CD4-positive, alpha-beta T cell (primary cell): ENCODE data around the gene CHD5. TPM values are rescaled to one million over a fixed set of nuclear protein-coding genes. Genes with fewer than 3 reads are reported as not detected.

Experiments
- ATAC-seq: fragments of 200-7000 bp; cut with Tn5 transposase; one replicate; pipeline ENCODE4 v1.10.0; 2022; ENCODE audit warnings: mild to moderate bottlenecking; ENCODE audit not compliant: poor library complexity
- CTCF ChIA-PET: fragments of 350-600 bp; sonication (Branson Sonifier 250); formaldehyde crosslinking; loops from one replicate; lab custom pipeline; 2021; ENCODE audit warnings: antibody characterized with exemption, inconsistent platforms; lab: Charles Lee
- POLR2A ChIA-PET: fragments of 350-600 bp; sonication (Branson Sonifier 250); formaldehyde crosslinking; loops from one replicate; lab custom pipeline; 2021; ENCODE audit warnings: antibody characterized with exemption, inconsistent platforms; lab: Charles Lee
- DNase-seq, 14 experiments: peaks; one replicate each; pipeline ENCODE4 v3.0.0-alpha.2; 2013 to 2020; ENCODE audit warnings: mixed read lengths in 2 of 14
- H3K27ac ChIP-seq, 2 donors: one replicate each; pipeline versions ENCODE4 v1.5.1 to v1.7.0; 2013; ENCODE audit warnings: low read length in 2 of 2, low read depth in 1 of 2, mild to moderate bottlenecking in 1 of 2
- H3K27me3 ChIP-seq, 2 experiments: 1 replicate in 1 of 2; 2 replicates in 1 of 2; pipeline versions ENCODE4 v1.6.1 to v1.7.0; 2013; ENCODE audit warnings: low read length in 2 of 2, control low read depth in 1 of 2, mild to moderate bottlenecking in 1 of 2, moderate library complexity in 1 of 2; ENCODE audit not compliant: insufficient read depth in 2 of 2, control insufficient read depth in 1 of 2
- H3K36me3 ChIP-seq: one replicate; pipeline ENCODE4 v1.6.1; 2013; ENCODE audit warnings: low read length, control low read depth; ENCODE audit not compliant: insufficient read depth
- H3K4me1 ChIP-seq: one replicate; pipeline ENCODE4 v1.6.1; 2013; ENCODE audit warnings: low read length, control low read depth; ENCODE audit not compliant: insufficient read depth
- H3K4me3 ChIP-seq: one replicate; pipeline ENCODE4 v1.5.1; 2013; ENCODE audit warnings: mild to moderate bottlenecking, low read length, moderate library complexity
- H3K9me3 ChIP-seq, 2 experiments: 1 replicate in 1 of 2; 2 replicates in 1 of 2; pipeline versions ENCODE4 v1.6.1 to v1.7.0; 2013; ENCODE audit warnings: low read length in 2 of 2, mild to moderate bottlenecking in 2 of 2, control low read depth in 1 of 2, moderate library complexity in 1 of 2; ENCODE audit not compliant: control insufficient read depth in 1 of 2, insufficient read depth in 1 of 2
- H3K27ac Mint-ChIP-seq: one replicate; pipeline ENCODE4 v1.8.0; 2020; ENCODE audit warnings: mixed read lengths
- H3K27me3 Mint-ChIP-seq: one replicate; pipeline ENCODE4 v1.8.0; 2021; ENCODE audit warnings: mixed read lengths
- H3K36me3 Mint-ChIP-seq: one replicate; pipeline ENCODE4 v1.8.0; 2021; ENCODE audit warnings: low read depth, mixed read lengths
- H3K4me1 Mint-ChIP-seq: one replicate; pipeline ENCODE4 v1.8.0; 2021; ENCODE audit warnings: low read depth, mixed read lengths
- H3K4me3 Mint-ChIP-seq: one replicate; pipeline ENCODE4 v1.8.0; 2020; ENCODE audit warnings: mild to moderate bottlenecking, mixed read lengths
- H3K9me3 Mint-ChIP-seq: one replicate; pipeline ENCODE4 v1.8.0; 2020; ENCODE audit warnings: mixed read lengths
- intact Hi-C, 2 experiments: fragments of 100-400 bp; cut with DNase I in 1 of 2; cut with micrococcal nuclease in 1 of 2; formaldehyde crosslinking; loops; one replicate each; pipeline versions ENCODE4 v1.15.1 to v1.9.0; 2023 to 2025; cut with DNase I, micrococcal nuclease
- total RNA-seq, 174 experiments: library from RNA in 2 of 174; stranded (reverse) in 2 of 174; gene quantifications; one replicate each; pipeline ENCODE4 v1.2.3 and lab custom pipeline; 2021 to 2026
- TF ChIP-seq, protein P1 (sequence below): fragments of 200-600 bp; IDR thresholded peaks from one replicate; pipeline ENCODE4 v1.8.0; 2022; ENCODE audit warnings: antibody characterized with exemption, mild to moderate bottlenecking

CHD5 gene
- total RNA-seq, 2 experiments from 2014 or later, result 0.25 to 0.34 TPM

GRCh38 chr1:6149597-6149996 lies 30.5 kb downstream of the CHD5 start:
- ChIA-PET POLR2A (no interaction called here), CTCF (no interaction called here)
- ATAC-seq, result no peak
- Mint-ChIP-seq H3K27ac (no peak overlapping the region), H3K27me3 (peaks cover 8% of the 10 kb centered on the region), H3K9me3 (no peaks in the 10 kb centered on the region), H3K36me3 (no peaks in the 10 kb centered on the region), H3K4me1 (peaks cover 9% of the 10 kb centered on the region), H3K4me3 (no peak overlapping the region)
- TF ChIP-seq, protein P1, sequence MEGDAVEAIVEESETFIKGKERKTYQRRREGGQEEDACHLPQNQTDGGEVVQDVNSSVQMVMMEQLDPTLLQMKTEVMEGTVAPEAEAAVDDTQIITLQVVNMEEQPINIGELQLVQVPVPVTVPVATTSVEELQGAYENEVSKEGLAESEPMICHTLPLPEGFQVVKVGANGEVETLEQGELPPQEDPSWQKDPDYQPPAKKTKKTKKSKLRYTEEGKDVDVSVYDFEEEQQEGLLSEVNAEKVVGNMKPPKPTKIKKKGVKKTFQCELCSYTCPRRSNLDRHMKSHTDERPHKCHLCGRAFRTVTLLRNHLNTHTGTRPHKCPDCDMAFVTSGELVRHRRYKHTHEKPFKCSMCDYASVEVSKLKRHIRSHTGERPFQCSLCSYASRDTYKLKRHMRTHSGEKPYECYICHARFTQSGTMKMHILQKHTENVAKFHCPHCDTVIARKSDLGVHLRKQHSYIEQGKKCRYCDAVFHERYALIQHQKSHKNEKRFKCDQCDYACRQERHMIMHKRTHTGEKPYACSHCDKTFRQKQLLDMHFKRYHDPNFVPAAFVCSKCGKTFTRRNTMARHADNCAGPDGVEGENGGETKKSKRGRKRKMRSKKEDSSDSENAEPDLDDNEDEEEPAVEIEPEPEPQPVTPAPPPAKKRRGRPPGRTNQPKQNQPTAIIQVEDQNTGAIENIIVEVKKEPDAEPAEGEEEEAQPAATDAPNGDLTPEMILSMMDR, result no peak
- Histone ChIP-seq H3K4me3 (no peak overlapping the region), H3K27me3 (peaks cover 11 to 13% of the 10 kb centered on the region in 2 experiments), H3K36me3 (no peaks in the 10 kb centered on the region), H3K4me1 (peaks cover 16% of the 10 kb centered on the region), H3K27ac (no peak overlapping the region), H3K9me3 (peaks cover 0 to 4% of the 10 kb centered on the region in 2 experiments)
- intact Hi-C loops, result no loop called here
- no peak for DNase-seq

- ChIA-PET CTCF (no interaction called here), POLR2A (no interaction called here)
- Mint-ChIP-seq H3K36me3 (no peaks in the 10 kb centered on the region), H3K27me3 (peaks cover 8% of the 10 kb centered on the region), H3K9me3 (no peaks in the 10 kb centered on the region), H3K27ac (no peak overlapping the region), H3K4me3 (peak overlapping the region; percentile 66), H3K4me1 (peaks cover 9% of the 10 kb centered on the region)
- Histone ChIP-seq H3K4me3 (peak overlapping the region; percentile 19), H3K4me1 (peaks cover 12% of the 10 kb centered on the region), H3K27ac (no peak overlapping the region), H3K9me3 (peaks cover 0 to 4% of the 10 kb centered on the region in 2 experiments), H3K36me3 (no peaks in the 10 kb centered on the region), H3K27me3 (peaks cover 11 to 13% of the 10 kb centered on the region in 2 experiments)
- TF ChIP-seq, protein P1, result no peak
- ATAC-seq (peak; percentile 97), DNase-seq (peak; percentile 40 to 81 (median 62))
- intact Hi-C loops, result no loop called here
These were observed 31.5 kb downstream of the CHD5 start for GRCh38 chr1:6148497-6149241.

GRCh38 chr1:6145864-6146410 lies 34.2 kb downstream of the CHD5 start:
- H3K27me3 ChIP-seq, result peaks cover 11 to 13% of the 10 kb centered on the region in 2 experiments
- Mint-ChIP-seq H3K27me3 (peaks cover 8% of the 10 kb centered on the region), H3K4me1 (peaks cover 9% of the 10 kb centered on the region), H3K4me3 (no peak overlapping the region), H3K36me3 (no peaks in the 10 kb centered on the region), H3K27ac (no peak overlapping the region), H3K9me3 (no peaks in the 10 kb centered on the region)
- H3K4me1 ChIP-seq, result peaks cover 12% of the 10 kb centered on the region
- DNase-seq (no peak), ATAC-seq (no peak)
- CTCF ChIA-PET, result no interaction called here
- TF ChIP-seq, protein P1, result no peak
- no peaks in the 10 kb centered on the region for H3K36me3 ChIP-seq
- no peak overlapping the region for H3K4me3 ChIP-seq
- POLR2A ChIA-PET, result no interaction called here
- intact Hi-C loops, result no loop called here
- H3K9me3 ChIP-seq, result peaks cover 0 to 4% of the 10 kb centered on the region in 2 experiments
- no peak overlapping the region for H3K27ac ChIP-seq
